HG03575 (cell line): ENCODE data around the gene TRIM71.

ENCODE experiments used
- ATAC-seq: cut with Tn5 transposase; IDR thresholded peaks from one replicate; pipeline ENCODE4 v1.9.1; 2021; ENCODE audit not compliant: unreplicated experiment, insufficient number of reproducible peaks, low FRiP score; ENCODE audit errors: extremely low read depth

Gene TRIM71

DNA sequence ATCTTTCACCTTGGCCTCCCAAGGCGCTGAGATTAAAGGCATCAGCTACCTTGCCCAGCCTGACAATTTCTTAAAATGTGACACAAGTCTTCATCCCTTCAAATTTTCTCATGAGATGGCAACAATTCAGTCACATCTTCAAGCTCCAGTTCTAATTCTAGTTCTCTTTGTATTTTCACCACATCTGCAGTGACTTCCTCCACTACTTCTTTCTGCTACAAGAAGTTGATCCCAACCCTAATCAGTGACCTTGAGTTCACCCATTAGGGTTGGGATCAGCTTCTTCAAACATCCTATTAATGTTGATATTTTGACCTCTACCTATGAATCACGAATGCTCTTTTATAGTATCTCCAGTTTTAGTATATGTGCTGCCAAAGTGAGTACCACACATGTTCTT, 59.8 kb downstream of the TRIM71 start:
- no peak for ATAC-seq

DNA sequence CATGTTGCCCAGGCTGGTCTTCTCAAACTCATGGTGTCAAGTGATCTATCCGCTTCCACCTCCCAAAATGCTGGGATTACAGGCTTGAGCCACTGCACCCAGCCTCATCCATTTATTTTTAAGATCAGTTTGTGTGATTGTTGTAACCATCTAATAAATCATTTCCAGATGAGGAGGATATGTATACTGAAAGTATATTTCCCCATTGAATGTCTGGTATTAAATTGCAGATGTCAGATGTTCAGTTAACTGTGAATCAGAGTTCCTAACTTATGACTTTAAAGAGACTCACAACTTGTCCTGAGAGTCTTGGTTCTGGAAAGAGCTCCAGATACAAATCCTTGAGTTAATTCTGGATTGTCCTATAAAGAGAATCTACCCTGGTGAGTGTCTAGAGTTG, 62.4 kb downstream of the TRIM71 start:
- no peak for ATAC-seq

DNA sequence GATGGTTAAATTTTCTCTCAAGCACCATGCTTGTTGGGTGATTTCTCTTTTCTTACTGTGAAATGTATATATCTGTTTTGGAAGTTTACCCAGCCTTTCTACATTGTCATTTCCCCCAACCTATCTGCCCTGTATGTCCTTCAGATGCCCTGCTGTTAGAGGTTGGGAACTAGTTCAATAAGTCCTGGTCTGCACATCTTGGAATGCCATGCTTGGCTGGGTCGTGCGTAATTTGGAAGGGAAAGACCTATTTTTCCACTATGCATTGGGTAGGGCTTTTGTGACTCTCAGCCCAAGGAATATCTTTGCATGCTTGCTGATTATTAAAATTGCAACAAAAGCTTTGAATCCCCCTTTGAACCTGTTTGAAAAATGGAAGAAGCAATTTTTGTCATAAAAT, 63.8 kb downstream of the TRIM71 start:
- ATAC-seq, result no peak

DNA sequence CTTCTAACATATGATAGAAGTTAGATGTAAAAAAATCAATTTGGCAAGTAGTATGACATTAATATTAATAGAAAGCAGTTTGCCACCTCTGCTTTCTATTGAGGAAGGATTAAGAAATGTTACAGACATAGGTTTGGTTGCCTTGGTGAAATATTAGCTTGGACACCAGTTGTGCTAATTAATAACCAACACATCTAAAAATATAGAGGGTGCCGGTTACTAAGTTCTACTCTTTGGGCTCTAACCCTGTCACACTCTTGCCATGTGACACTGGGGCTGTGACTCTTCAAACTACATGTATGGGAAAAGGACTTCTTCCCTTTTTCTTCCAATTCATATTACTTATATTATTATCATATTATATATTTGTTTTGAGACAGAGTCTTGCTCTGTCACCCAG, 64.4 kb downstream of the TRIM71 start:
- ATAC-seq, result no peak

DNA sequence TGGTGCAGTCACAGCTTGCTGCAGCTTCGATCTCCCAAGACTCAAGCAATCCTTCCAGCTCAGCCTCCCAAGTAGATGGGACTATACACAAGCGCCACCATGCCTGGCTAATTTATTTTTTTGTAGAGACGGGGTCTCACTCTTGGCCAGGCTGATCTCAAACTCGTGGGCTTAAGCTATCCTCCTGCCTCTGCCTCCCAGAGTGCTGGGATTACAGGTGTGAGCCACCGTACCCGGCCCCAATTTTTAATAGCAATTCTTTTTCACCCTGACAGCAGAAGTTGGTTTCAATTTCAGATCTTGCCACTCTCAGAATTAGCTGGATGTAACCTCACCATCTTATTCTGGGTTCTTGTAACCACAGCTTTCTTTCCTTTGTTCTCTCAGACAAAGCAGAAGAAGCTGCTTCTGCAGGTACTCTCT, 64.8 kb downstream of the TRIM71 start:
- peak; percentile 73 for ATAC-seq

DNA sequence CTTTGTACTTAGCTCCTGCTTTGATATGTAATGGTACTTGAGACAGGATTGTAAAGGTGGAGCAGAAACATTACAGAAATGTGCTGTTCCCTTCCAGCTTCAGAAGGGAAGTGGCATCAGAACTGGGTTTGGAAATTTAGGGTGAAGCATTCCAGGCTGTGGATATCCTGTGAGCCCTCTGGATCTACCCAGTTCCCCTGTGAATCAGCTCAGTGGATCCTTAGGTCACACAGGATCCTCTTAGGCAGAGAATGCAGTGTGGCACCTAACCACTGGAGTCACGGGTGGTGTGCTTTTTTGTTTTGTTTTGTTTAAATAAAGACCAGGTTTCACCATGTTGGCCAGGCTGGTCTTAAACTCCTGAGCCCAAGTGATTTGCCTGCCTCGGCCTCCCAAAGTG, 66.0 kb downstream of the TRIM71 start:
- ATAC-seq, result no peak

DNA sequence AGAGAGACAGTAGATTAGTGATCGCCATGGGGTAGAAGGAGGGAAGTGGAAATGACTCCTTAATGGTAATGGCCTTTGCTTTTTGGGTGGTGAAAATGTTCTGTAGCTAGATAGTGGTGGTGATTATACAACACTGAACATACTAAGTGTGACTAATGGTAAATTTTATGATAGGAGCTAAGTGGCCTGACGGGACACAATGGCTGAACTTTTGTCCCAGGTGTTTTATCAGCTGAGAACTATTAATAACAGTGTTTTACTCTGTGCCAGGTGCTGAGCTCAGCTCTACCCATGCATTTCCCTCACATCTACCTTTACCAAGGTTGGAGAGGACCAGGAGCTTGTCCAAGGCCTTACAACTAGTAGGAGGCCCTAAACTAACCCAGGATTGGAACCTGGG, 66.8 kb downstream of the TRIM71 start:
- no peak for ATAC-seq

DNA sequence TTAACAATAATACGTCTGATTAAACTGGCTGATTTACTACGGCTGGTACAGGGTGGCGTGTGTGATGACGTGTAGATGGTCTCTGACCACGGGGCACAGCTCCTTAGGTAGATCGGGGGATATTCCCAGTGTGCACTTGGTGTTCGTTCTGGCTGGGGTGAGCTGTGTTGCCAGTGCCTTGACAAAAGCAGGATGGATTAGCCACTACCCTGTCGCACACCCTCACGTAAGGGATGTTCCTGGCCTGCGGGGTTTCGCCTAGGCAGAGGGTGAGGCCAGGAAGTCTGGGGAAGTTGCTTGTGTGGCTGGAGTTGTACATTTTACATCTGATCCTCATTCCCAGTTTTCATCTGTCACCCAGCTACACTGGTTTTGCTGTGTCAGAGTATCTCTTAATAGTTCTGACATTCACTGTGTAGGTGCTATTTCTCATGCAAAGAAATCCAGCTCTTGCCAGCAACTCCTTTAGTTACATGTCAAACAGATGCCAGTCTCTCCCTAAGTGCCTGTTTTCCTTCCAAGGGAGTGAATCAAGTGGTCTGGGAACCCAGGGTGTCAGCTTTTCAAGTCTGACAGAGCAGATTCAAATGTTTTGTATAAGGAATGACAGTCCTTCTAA, 67.6 kb downstream of the TRIM71 start:
- ATAC-seq, result no peak

DNA sequence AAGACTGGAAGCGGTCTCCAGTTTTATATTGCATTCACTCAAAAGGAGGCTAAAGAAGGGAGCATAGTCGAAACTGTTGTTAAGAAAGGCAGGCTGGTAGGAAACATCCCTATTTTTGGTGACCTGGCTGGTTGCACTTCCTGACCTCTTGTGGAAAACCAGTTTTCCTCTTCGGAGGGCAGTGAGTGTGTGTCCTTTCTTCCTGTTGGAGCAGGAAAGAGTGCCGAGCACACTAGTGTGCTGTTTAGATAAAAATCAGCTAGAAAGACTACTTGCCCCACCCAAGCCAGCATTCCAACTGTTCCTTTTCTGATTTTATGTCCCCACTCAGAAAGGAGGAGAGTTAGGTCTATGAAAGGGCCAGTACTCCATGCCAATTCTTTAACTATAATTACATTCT, 68.5 kb downstream of the TRIM71 start:
- ATAC-seq, result no peak

DNA sequence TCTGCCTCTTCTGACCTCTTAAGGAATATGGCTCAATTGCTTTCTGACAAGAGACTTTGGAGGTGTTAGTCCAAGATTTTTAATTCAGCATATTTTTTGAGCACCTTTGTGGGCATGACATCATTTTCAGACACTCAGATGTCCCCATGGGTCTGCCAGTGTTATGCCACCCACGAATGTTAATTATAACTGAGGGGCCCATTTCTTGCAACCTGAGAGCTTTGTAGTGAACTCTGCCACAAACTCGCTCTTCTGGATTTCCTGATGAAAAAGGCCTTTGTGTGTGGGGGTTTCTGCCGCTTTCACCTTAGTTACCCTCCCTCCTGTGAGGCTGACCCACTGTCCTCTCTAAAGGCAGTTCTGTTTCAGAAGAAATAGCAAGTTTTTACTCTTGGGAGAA, 69.1 kb downstream of the TRIM71 start:
- no peak for ATAC-seq

DNA sequence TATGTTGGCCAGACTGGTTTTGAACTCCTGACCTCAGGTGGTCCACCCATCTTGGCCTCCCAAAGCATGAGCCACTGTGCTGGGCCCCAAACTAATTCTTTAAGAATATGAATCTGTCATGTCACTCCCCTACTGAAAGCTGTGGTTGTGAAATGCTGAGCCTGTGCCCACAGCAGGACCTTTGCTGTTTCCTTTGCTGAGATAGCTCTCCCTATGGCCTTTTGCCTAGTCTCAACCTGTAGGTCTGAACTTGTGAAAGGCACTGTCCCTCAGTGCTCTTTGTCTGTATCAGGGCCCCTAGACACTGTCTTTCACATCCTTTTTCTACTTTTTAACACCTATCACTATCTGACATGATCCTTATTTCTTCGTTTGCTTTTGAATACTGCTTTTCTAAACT, 70.9 kb downstream of the TRIM71 start:
- ATAC-seq, result peak; percentile 88

DNA sequence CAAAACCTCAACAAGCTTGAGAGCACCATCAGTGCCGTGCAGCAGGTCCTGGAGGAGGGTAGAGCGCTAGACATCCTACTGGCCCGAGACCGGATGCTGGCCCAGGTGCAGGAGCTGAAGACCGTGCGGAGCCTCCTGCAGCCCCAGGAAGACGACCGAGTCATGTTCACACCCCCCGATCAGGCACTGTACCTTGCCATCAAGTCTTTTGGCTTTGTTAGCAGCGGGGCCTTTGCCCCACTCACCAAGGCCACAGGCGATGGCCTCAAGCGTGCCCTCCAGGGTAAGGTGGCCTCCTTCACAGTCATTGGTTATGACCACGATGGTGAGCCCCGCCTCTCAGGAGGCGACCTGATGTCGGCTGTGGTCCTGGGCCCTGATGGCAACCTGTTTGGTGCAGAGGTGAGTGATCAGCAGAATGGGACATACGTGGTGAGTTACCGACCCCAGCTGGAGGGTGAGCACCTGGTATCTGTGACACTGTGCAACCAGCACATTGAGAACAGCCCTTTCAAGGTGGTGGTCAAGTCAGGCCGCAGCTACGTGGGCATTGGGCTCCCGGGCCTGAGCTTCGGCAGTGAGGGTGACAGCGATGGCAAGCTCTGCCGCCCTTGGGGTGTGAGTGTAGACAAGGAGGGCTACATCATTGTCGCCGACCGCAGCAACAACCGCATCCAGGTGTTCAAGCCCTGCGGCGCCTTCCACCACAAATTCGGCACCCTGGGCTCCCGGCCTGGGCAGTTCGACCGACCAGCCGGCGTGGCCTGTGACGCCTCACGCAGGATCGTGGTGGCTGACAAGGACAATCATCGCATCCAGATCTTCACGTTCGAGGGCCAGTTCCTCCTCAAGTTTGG, 72.9 kb downstream of the TRIM71 start:
- no peak for ATAC-seq

DNA sequence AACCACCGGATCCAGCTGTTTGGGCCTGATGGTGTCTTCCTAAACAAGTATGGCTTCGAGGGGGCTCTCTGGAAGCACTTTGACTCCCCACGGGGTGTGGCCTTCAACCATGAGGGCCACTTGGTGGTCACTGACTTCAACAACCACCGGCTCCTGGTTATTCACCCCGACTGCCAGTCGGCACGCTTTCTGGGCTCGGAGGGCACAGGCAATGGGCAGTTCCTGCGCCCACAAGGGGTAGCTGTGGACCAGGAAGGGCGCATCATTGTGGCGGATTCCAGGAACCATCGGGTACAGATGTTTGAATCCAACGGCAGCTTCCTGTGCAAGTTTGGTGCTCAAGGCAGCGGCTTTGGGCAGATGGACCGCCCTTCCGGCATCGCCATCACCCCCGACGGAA, 73.6 kb downstream of the TRIM71 start:
- no peak for ATAC-seq

DNA sequence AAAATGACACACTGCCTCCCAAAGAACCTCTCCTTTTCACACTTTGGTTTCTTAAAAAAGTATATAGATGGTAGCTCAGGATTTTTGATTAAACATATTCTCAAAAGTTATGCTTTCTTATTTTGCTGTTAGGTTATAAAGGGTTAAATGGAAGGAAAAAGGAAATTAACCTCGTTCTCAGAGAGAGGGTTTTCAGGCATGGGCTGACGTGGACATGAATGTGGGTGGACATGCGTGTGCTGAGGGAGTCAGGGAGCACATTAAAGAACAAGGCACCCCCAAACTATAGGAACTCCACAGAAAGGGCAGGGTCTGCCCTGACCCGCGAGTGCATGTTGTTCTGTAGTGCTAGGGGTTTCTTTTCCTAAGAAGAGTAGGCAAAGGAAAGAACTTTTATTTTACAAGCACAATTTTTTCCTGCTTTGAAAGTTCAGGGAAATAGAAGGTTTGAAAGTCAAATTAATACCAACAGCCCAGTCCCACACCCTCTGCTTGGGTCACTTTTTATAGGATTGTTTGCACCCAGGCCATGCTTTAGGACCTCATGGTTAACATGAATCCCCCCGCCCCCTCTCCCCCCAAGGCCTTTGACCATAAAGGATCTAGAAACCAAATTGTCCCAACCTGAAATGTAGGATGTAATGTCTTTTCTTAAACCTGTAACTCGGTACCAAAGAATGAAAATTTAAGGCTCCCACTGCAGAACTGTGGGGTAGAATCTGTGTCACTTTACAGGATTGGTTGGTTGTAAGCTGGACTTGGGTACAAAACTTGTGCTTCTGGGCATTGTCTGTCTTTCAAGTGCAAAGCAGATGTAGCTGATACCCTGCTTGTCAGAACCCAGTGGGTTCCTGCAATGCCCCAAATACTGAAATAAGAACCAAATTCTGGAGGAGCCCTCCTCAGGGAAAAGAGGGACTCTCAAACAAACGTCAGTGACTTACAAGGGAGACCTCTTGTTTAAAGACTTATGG, 75.1 kb downstream of the TRIM71 start:
- ATAC-seq, result no peak

DNA sequence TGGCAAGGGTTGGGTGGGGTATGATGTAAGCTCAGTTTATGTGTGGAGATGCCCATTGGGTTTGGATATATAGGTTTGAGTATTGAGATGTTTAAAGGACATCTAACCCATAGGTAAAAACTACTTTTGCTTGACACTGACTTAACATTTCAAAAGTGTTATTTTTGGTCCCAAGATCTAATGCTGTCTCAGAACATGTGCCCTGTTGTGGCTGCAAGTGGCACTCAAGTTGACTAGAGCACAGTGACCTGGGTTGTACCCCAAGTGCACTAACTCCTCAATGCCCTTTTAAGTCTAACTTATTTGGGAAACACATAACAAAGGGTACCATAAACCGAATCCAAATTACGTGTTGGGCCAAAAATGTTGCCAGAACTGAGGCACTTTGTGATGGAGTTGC, 77.2 kb downstream of the TRIM71 start:
- ATAC-seq, result no peak

DNA sequence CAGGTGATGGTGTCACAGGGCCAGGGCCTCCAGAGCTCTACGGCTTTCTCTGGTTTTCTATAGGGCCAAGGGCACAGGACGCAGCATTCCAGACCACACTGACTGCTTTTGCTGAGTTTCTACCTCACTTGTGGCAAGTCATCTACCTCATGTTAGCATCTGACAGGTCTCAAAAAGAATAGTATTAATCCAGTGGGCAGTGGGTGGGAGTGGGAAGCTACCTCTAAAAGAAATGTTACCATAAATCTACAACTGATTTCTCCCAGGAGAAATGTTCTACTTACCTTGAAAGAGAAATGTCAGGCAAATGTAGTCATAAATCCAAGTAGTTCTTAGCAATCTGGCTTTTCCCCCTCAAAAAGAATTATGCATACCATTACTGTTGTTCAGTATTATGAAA, 77.9 kb downstream of the TRIM71 start:
- no peak for ATAC-seq

DNA sequence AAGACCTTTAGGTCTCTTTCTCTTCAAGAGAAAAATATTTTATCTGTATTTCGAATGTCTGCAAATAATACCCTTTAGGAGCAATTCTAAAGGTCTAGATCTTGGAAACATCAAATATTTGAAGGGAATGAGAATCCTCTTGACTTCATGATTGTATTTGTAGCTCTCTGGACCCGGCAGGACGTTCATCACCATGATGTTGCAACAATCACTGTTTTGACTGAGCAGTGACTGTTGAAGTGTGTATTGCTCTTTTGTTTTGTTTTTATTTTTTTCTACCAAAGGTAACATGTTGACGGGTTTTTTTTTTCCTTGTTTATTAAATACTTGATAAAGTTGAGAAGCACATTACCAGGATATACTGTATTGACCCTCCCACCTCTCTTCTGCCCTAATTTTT, 78.3 kb downstream of the TRIM71 start:
- ATAC-seq, result no peak

DNA sequence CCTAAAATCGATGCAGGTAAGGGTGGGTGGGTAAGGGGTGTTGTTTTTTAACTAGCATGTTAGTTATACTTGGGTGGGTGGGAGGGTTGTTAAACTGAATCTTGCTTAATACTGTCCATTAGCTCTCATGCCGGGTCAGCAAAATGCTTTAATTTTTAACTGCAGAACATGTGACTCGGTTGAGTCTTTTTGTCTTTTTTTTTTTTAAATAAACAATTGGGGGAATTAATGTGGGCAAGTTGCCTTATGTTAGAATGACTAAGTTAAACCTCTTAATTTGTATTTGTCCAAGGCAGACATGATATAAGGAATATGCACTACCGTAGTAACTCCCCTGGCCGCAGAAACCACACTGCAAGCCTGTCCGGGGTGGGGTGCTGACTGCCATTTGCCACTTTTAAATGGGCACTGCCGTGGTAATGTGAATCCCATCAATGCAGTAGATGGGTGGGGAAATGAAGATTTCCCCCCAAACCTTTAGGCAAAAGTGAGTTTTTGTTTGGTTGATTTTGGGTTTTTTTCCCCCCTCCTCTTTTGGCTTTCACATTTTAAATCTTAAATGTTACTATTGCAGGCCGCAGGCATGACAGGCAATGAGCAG, 79.3 kb downstream of the TRIM71 start:
- no peak for ATAC-seq

DNA sequence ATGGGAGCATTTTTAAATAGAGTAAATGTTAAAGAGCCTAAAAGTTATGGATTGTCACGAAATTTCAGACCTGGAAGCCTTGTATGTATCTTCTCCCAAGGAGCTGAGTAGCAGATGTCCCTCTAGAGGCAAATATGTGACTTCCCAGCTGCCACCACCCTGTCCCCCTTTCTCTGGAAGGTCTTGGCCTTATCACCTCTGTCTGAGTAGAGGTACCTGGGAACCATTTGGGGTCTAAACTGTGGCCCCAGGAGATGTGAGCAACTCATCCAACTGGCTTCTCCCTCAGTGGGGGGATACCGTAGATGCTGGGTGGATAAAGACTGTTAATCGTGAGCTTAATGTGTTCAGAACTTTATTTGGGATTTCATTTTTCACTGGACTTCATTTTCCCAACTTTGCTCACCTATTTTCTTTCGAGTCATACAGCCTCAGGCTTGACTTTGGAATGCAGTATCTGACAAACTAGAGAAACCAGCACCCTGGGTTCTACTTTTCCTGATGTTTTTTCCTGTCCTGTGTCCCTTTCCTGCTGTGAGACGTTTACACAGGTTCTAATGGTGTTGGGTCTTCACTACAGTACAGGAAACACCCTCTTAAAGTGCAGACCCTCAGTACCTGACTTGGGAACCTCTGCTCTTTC, 80.3 kb downstream of the TRIM71 start:
- ATAC-seq, result no peak
